ENCODE results near the gene CSNK2B. TPM values are rescaled to one million over a fixed set of nuclear protein-coding genes. Genes with fewer than 3 reads are reported as not detected.

The CSNK2B gene
- polyA plus RNA-seq (ENCODE audit: insufficient read length in 3 of 3) = 100 to 1,000 TPM; 234 to 239 (median 236) TPM

GRCh38 chr6:31665501-31666336, at the start of gene CSNK2B:
CSNK2B (plus strand) TSS chr6:31666080; CDS start chr6:31666832, 752 bp downstream.
- peak in 2 of 3 donors; percentile 90 to 96 for DNase-seq (ENCODE audit: low read depth in 3 of 3, low spot score in 2 of 3)

DNA sequence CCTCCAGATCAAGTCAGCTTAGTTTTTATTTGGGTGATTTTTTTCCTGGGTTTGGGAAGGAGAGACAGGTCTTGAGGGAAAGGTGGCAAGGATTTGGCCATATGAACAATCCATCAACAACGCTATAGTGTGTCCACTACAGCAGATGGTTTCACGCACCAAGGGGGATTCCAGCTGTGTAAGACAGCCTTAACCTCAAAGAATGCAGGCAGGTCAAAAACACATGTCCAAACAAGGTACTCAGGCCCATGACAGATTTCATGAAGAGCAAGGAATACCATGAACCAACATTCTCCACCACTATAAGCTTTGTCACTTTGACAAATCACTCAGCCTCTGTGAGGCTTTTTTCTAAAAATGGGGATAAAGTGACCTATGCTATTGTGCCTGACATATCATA, 48.9 kb upstream of the CSNK2B start:
- DNase-seq (ENCODE audit: low read depth in 3 of 3, low spot score in 2 of 3) = no peak

- DNase-seq (ENCODE audit: low read depth in 3 of 3, low spot score in 2 of 3) = peak; percentile 96 to 99 (median 98)
These were observed 45.9 kb upstream of the CSNK2B start for GRCh38 chr6:31619805-31620585.

GRCh38 chr6:31620586-31621319, 45.1 kb upstream of the CSNK2B start, which contains the start of gene PRRC2A:
PRRC2A (plus strand) TSS chr6:31620715; CDS start chr6:31622790, 2,075 bp downstream.
- DNase-seq (ENCODE audit: low read depth in 3 of 3, low spot score in 2 of 3) = peak in 1 of 3 donors; percentile 56

GRCh38 chr6:31621320-31621939, 44.5 kb upstream of the CSNK2B start:
- no peak for DNase-seq (ENCODE audit: low read depth in 3 of 3, low spot score in 2 of 3)

DNA sequence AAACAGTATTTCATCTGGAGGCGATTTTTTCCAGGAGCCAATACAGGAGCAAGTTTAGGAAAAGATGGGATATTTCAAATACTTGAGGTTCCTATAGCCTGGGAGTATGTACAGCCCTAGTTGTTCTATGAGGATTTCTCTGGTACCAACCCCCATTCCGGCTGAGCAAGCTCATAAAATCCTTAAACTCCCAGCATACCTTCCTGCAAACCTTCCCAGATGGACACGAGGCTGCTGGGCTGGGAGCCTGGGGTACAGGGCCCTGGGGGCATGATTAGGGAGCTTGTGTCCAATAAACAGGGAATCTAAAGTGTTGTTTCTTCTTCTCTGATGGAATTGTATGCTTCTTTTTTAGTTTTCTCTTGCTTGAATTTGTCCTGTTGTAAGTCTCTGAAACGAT, 43.9 kb upstream of the CSNK2B start:
- DNase-seq (ENCODE audit: low read depth in 3 of 3, low spot score in 2 of 3) = no peak

DNA sequence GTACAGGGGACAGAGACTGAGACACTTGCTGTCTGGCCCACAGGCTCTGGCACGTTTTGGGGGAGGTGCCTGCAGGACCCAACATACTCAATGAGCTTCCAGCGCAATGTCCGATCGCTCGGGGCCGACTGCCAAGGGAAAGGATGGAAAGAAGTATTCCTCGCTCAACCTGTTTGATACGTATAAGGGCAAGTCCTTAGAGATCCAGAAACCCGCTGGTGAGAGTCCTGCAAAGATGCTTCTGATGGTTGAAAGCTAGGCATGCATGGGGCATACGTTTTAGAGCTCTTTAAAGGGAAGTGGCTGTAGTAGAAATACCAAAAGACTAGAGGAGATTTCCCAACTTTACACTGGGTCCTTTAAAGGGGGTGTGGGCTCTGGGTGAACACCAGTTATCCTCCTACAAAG, 43.2 kb upstream of the CSNK2B start:
- DNase-seq (ENCODE audit: low read depth in 3 of 3, low spot score in 2 of 3) = no peak

- DNase-seq (ENCODE audit: low read depth in 3 of 3, low spot score in 2 of 3) = no peak
These were observed 41.8 kb upstream of the CSNK2B start for GRCh38 chr6:31624070-31624469.

DNA sequence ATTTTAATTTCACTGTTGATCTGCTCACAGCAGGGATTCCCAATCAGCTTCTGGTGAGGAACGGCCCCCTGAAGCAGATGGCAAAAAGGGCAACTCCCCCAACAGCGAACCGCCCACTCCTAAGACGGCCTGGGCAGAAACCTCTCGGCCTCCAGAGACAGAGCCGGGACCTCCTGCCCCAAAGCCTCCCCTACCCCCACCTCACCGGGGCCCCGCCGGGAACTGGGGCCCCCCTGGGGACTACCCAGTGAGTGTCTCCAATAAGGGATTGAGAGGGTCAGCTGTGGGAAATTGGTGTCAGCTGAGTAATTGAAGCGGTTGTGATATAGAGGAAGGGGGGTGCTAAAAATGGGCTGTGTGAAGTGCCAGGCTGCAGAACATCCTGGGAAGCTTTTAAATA, 38.9 kb upstream of the CSNK2B start:
- no peak for DNase-seq (ENCODE audit: low read depth in 3 of 3, low spot score in 2 of 3)

DNA sequence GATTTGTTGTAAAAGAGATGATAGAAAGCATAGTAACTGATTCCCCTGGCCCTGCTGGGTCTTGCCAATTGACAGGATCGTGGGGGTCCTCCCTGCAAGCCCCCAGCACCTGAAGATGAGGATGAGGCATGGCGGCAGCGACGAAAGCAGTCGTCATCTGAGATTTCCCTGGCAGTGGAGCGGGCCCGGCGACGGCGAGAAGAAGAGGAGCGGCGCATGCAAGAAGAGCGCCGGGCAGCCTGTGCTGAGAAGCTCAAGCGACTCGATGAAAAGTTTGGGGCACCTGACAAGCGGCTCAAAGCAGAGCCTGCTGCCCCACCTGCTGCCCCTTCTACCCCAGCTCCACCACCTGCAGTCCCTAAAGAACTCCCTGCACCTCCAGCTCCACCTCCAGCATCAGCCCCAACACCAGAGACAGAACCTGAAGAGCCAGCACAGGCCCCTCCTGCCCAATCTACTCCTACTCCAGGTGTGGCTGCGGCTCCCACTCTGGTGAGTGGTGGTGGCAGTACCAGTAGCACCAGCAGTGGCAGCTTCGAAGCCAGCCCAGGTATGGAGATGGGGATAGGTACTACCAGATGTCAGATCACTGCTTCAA, 38.1 kb upstream of the CSNK2B start:
- DNase-seq (ENCODE audit: low read depth in 3 of 3, low spot score in 2 of 3) = no peak

DNA sequence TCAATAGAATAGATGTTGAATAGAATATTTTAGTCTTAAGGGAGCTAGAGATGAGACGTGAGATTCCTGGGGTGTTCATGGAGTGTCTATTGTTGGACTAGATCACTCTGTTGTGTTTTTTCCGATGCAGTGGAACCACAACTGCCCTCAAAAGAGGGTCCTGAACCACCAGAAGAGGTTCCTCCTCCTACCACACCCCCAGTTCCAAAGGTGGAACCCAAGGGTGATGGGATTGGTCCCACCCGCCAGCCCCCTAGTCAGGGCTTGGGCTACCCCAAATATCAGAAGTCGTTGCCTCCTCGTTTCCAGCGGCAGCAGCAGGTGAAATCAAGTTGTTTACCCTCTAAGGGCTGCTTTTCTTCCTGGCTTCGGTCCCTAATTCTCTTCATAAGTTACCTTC, 36.9 kb upstream of the CSNK2B start:
- no peak for DNase-seq (ENCODE audit: low read depth in 3 of 3, low spot score in 2 of 3)

GRCh38 chr6:31630177-31630934, 35.5 kb upstream of the CSNK2B start:
- no peak for DNase-seq (ENCODE audit: low read depth in 3 of 3, low spot score in 2 of 3)

GRCh38 chr6:31631209-31631608, 34.7 kb upstream of the CSNK2B start:
- DNase-seq (ENCODE audit: low read depth in 3 of 3, low spot score in 2 of 3) = no peak

DNA sequence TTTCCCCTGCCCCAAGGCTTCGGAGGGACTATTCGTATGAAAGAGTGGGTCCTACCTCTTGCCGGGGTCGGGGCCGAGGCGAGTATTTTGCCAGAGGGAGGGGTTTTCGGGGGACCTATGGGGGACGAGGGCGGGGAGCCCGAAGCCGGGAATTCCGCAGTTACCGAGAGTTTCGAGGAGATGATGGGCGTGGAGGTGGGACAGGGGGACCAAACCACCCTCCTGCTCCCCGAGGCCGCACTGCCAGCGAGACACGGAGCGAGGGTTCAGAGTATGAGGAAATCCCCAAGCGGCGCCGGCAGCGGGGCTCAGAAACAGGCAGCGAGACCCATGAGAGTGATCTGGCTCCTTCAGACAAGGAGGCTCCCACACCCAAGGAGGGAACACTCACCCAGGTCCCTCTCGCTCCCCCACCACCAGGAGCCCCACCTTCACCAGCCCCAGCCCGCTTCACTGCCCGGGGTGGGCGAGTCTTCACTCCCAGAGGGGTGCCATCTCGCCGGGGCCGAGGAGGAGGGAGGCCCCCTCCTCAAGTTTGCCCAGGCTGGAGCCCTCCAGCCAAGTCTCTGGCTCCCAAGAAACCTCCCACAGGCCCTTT, 34.1 kb upstream of the CSNK2B start:
- no peak for DNase-seq (ENCODE audit: low read depth in 3 of 3, low spot score in 2 of 3)

GRCh38 chr6:31632279-31632946, 33.5 kb upstream of the CSNK2B start:
- no peak for DNase-seq (ENCODE audit: low read depth in 3 of 3, low spot score in 2 of 3)

DNA sequence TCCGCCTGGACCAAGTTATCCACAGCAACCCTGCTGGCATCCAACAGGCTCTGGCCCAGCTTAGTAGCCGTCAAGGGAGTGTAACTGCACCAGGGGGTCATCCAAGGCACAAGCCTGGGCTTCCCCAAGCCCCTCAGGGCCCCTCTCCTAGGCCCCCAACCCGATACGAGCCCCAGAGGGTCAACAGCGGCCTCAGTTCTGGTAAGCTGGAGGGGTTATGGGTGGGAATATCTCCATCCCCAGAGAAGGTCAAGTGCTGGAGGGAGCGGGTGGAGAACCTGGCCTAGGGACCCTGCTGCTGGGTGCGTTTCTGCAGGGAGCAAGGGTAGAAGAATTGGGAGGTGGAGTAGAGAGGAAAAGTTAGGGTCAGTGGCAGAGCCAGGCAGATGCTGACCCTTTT, 32.4 kb upstream of the CSNK2B start:
- DNase-seq (ENCODE audit: low read depth in 3 of 3, low spot score in 2 of 3) = no peak

GRCh38 chr6:31634131-31634530, 31.7 kb upstream of the CSNK2B start:
- no peak for DNase-seq (ENCODE audit: low read depth in 3 of 3, low spot score in 2 of 3)

- DNase-seq (ENCODE audit: low read depth in 3 of 3, low spot score in 2 of 3) = no peak
These were observed 30.8 kb upstream of the CSNK2B start for GRCh38 chr6:31634969-31635575.
